ENCODE data around the gene GLIS1. TPM values are rescaled to one million over a fixed set of nuclear protein-coding genes. Genes with fewer than 3 reads are reported as not detected.

GLIS1 gene
- total RNA-seq, 2 donors from 2014 or later = not detected

GRCh38 chr1:53568540-53568939, 170.4 kb downstream of the GLIS1 start:
- Mint-ChIP-seq H3K4me1 (ENCODE audit: low read depth in 2 of 2) (no peaks in the 10 kb centered on the region), H3K27ac (no peak overlapping the region), H3K36me3 (peaks cover 5% of the 10 kb centered on the region), H3K27me3 (peaks cover 30 to 37% of the 10 kb centered on the region in 2 donors), H3K9me3 (peaks cover 4% of the 10 kb centered on the region), H3K4me3 (no peak overlapping the region)
- ATAC-seq = no peak
- no peak for DNase-seq (ENCODE audit: low spot score)

- no peak overlapping the region for H3K27ac Mint-ChIP-seq
- no peak for ATAC-seq
- H3K4me1 Mint-ChIP-seq (ENCODE audit: low read depth in 2 of 2) = peaks cover 2 to 3% of the 10 kb centered on the region in 2 donors
- H3K36me3 Mint-ChIP-seq = peaks cover 5% of the 10 kb centered on the region
- peaks cover 32 to 43% of the 10 kb centered on the region in 2 donors for H3K27me3 Mint-ChIP-seq
- peak; percentile 39 for DNase-seq (ENCODE audit: low spot score)
- no peak overlapping the region for H3K4me3 Mint-ChIP-seq
- peaks cover 4% of the 10 kb centered on the region for H3K9me3 Mint-ChIP-seq
These were observed 171.1 kb downstream of the GLIS1 start for GRCh38 chr1:53567851-53568250.

GRCh38 chr1:53567450-53567849, 171.5 kb downstream of the GLIS1 start:
- DNase-seq (ENCODE audit: low spot score) (peak; percentile 54), ATAC-seq (no peak)
- Mint-ChIP-seq H3K4me1 (ENCODE audit: low read depth in 2 of 2) (peaks cover 6 to 7% of the 10 kb centered on the region in 2 donors), H3K27ac (no peak overlapping the region), H3K4me3 (no peak overlapping the region), H3K27me3 (peaks cover 36 to 47% of the 10 kb centered on the region in 2 donors), H3K36me3 (peaks cover 5% of the 10 kb centered on the region), H3K9me3 (peaks cover 4% of the 10 kb centered on the region)

GRCh38 chr1:53563611-53564010, 175.4 kb downstream of the GLIS1 start:
- Mint-ChIP-seq H3K27me3 (peaks cover 32 to 49% of the 10 kb centered on the region in 2 donors), H3K27ac (no peak overlapping the region), H3K4me1 (ENCODE audit: low read depth in 2 of 2) (peaks cover 14 to 20% of the 10 kb centered on the region in 2 donors), H3K9me3 (peaks cover 4% of the 10 kb centered on the region), H3K4me3 (no peak overlapping the region), H3K36me3 (peaks cover 5% of the 10 kb centered on the region)
- DNase-seq (ENCODE audit: low spot score) (no peak), ATAC-seq (no peak)

GRCh38 chr1:53562981-53563379, 176.0 kb downstream of the GLIS1 start:
- Mint-ChIP-seq H3K4me3 (peak overlapping the region; percentile 63), H3K27me3 (peaks cover 31 to 46% of the 10 kb centered on the region in 2 donors), H3K4me1 (ENCODE audit: low read depth in 2 of 2) (peaks cover 14 to 20% of the 10 kb centered on the region in 2 donors), H3K36me3 (peaks cover 5% of the 10 kb centered on the region), H3K27ac (no peak overlapping the region), H3K9me3 (peaks cover 4% of the 10 kb centered on the region)
- ATAC-seq (no peak), DNase-seq (ENCODE audit: low spot score) (no peak)

GRCh38 chr1:53562291-53562980, 176.5 kb downstream of the GLIS1 start:
- DNase-seq (ENCODE audit: low spot score) = peak; percentile 80
- peak; percentile 90 for ATAC-seq
- H3K27ac Mint-ChIP-seq = peak overlapping the region; percentile 6 to 17

GRCh38 chr1:53561503-53562105, 177.4 kb downstream of the GLIS1 start:
- Mint-ChIP-seq H3K4me1 (ENCODE audit: low read depth in 2 of 2) (peaks cover 14 to 20% of the 10 kb centered on the region in 2 donors), H3K36me3 (no peaks in the 10 kb centered on the region), H3K27me3 (peaks cover 25 to 39% of the 10 kb centered on the region in 2 donors), H3K4me3 (peak overlapping the region; percentile 63), H3K27ac (peak overlapping the region; percentile 6 to 17), H3K9me3 (no peaks in the 10 kb centered on the region)
- DNase-seq (ENCODE audit: low spot score) (peak; percentile 10), ATAC-seq (peak in 1 of 2 donors; percentile 25)

More at GRCh38 chr1:53562291-53562980, 176.5 kb downstream of the GLIS1 start:
- peaks cover 5% of the 10 kb centered on the region for H3K36me3 Mint-ChIP-seq
- peaks cover 14 to 20% of the 10 kb centered on the region in 2 donors for H3K4me1 Mint-ChIP-seq (ENCODE audit: low read depth in 2 of 2)
- peak overlapping the region; percentile 63 for H3K4me3 Mint-ChIP-seq
- peaks cover 31 to 46% of the 10 kb centered on the region in 2 donors for H3K27me3 Mint-ChIP-seq
- peaks cover 4% of the 10 kb centered on the region for H3K9me3 Mint-ChIP-seq

GRCh38 chr1:53560581-53561502, 178.1 kb downstream of the GLIS1 start:
- Mint-ChIP-seq H3K36me3 (no peaks in the 10 kb centered on the region), H3K27ac (no peak overlapping the region), H3K9me3 (no peaks in the 10 kb centered on the region), H3K27me3 (peaks cover 24 to 38% of the 10 kb centered on the region in 2 donors), H3K4me3 (no peak overlapping the region), H3K4me1 (ENCODE audit: low read depth in 2 of 2) (peaks cover 14 to 20% of the 10 kb centered on the region in 2 donors)
- DNase-seq (ENCODE audit: low spot score) = peak; percentile 42
- ATAC-seq = no peak

GRCh38 chr1:53559854-53560580, 178.9 kb downstream of the GLIS1 start:
- Mint-ChIP-seq H3K4me3 (no peak overlapping the region), H3K36me3 (no peaks in the 10 kb centered on the region), H3K27ac (peak overlapping the region in 1 of 2 donors; percentile 18), H3K9me3 (no peaks in the 10 kb centered on the region), H3K27me3 (peaks cover 22 to 33% of the 10 kb centered on the region in 2 donors), H3K4me1 (ENCODE audit: low read depth in 2 of 2) (peaks cover 14 to 20% of the 10 kb centered on the region in 2 donors)
- ATAC-seq = no peak
- DNase-seq (ENCODE audit: low spot score) = peak; percentile 34

GRCh38 chr1:53559391-53559815, 179.6 kb downstream of the GLIS1 start:
- H3K27ac Mint-ChIP-seq = peak overlapping the region in 1 of 2 donors; percentile 18
- H3K4me1 Mint-ChIP-seq (ENCODE audit: low read depth in 2 of 2) = peaks cover 14 to 20% of the 10 kb centered on the region in 2 donors
- ATAC-seq (no peak), DNase-seq (ENCODE audit: low spot score) (peak; percentile 28)
- no peaks in the 10 kb centered on the region for H3K36me3 Mint-ChIP-seq
- peaks cover 21 to 30% of the 10 kb centered on the region in 2 donors for H3K27me3 Mint-ChIP-seq
- no peak overlapping the region for H3K4me3 Mint-ChIP-seq
- H3K9me3 Mint-ChIP-seq = no peaks in the 10 kb centered on the region

- H3K4me1 Mint-ChIP-seq (ENCODE audit: low read depth in 2 of 2) = peaks cover 18 to 24% of the 10 kb centered on the region in 2 donors
- no peak for DNase-seq (ENCODE audit: low spot score)
- peaks cover 17 to 24% of the 10 kb centered on the region in 2 donors for H3K27me3 Mint-ChIP-seq
- H3K4me3 Mint-ChIP-seq = no peak overlapping the region
- H3K36me3 Mint-ChIP-seq = no peaks in the 10 kb centered on the region
- H3K9me3 Mint-ChIP-seq = no peaks in the 10 kb centered on the region
- no peak for ATAC-seq
- no peak overlapping the region for H3K27ac Mint-ChIP-seq
These were observed 180.1 kb downstream of the GLIS1 start for GRCh38 chr1:53558739-53559315.

GRCh38 chr1:53557830-53558738, 180.9 kb downstream of the GLIS1 start:
- H3K36me3 Mint-ChIP-seq = no peaks in the 10 kb centered on the region
- peaks cover 23 to 32% of the 10 kb centered on the region in 2 donors for H3K4me1 Mint-ChIP-seq (ENCODE audit: low read depth in 2 of 2)
- no peak overlapping the region for H3K4me3 Mint-ChIP-seq
- no peak for ATAC-seq
- DNase-seq (ENCODE audit: low spot score) = peak; percentile 38
- peaks cover 16 to 18% of the 10 kb centered on the region in 2 donors for H3K27me3 Mint-ChIP-seq
- H3K27ac Mint-ChIP-seq = no peak overlapping the region
- no peaks in the 10 kb centered on the region for H3K9me3 Mint-ChIP-seq

All from natural killer cell treated with Interleukin-12 subunit alpha and Interleukin-12 subunit beta and Interleukin-15 and Interleukin-18, amount 100 ng/mL, for 72 hours (primary cell).